Measurements from ENCODE around the gene ADAM23.

The ADAM23 gene

DNA sequence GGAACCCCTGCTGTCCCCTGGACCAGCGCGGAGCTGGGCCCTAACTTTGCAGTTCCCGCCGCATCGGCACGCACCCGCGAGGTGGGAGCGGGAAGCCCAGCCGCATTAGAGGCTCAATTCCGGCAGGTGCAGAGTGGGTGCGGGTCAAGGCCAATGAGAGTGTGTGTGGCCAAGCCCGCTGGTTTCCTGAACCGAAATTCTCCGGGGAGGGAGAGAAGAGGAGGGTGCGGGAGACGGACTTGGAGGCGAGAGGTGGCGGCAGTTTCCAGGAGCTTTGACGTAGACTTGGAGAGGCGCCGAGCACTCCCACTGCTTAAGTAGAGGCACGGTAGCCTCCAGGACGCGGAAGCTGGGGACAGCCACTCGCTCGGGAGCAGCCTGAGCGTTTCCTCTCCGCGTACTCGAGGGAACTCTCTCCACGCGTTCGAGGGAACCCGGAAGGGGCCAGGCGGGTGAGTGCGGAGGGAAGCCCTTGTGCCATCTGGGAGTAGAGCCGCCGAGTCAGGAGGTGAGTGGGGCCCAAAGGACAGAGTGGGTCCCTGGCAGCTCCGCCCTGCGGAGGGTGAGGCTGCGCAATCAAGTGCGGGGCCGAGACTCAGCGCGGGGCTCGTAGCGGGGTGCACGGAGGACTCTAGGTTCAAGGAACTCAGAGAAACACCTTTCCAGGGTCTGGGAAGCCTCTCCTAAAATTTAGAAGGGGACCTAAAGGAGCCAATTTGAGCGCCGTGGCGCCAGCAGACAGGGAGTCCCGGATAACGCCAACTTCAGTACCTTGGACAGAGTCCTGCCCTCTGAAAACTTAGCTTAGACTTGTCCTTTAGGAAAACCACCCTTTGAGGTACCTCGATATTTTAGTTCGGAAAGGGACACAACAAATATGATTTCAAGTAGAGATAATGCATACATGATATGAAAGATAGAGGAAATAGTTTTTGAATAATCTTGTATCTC, 199.0 kb downstream of the ADAM23 start, which contains the start of gene FAM237A:
Gene FAM237A, plus strand, starts transcription at position 413 of the 951 bp plus-strand sequence. CDS start 1,750 bp downstream, outside the sequence.
- peak; percentile 16 for DNase-seq (ENCODE audit: low spot score)

DNA sequence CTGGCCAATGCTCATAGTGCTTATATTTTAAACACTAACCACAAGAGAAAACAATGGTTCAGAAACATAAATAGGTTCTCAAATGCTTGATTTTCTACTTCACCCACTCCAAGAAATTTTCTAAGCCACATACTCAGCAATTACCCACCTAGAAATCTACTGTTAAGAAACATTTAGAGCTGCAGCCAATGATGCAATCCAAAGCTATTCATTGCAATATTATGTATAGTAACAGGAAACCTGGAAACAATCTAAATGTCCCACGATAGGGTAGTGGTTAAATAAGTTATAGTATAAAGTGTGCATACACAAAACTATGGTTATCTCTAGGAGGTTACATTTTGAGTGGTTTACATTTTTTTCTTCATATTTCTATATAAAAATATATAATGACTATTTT, 204.7 kb downstream of the ADAM23 start:
- DNase-seq (ENCODE audit: low spot score), result no peak

DNA sequence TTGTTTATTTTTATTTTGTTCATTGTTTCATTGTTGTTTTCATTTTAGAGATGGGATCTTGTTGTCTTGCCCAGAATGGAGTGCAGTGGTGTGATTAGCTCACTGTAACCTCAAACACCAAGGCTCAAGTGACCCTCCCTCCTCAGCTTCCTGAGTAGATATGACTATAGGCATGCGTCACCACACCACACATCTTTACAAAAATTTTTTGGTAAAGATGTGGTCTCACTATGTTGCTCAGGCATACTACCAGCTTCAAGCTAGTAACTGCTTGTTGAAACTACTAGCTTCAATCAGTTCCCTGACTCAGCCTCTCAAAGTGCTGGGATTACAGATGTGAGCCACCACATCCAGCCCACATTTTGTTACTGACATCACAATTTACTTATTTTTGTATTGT, 213.8 kb downstream of the ADAM23 start:
- DNase-seq (ENCODE audit: low spot score), result no peak

DNA sequence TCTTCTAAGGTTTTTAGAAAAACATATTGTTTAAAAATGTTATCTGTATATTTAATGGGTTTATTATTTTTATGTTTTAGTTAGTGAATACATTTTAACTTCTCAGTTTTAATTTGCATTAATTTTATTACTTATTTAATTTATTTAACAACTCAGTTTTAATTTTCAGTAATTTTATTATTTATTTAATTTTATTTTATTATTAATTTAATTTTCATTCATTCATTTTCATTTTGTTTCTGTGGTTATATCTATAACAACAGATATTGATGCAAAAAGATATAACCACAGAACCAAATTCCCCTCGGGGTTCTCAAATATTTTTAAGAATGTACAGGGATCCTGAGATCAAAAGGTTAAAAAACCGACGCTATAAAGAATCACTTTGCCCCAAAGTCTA, 221.9 kb downstream of the ADAM23 start:
- DNase-seq (ENCODE audit: low spot score), result no peak

Measured in HuH-7.5 (cell line).